Keratinocyte (primary cell): ENCODE measurements around the gene OTOF. TPM values are rescaled to one million over a fixed set of nuclear protein-coding genes. Genes with fewer than 3 reads are reported as not detected.

Experiments used
- DNase-seq: peaks from one replicate; pipeline ENCODE4 v3.0.0-alpha.2; 2011; ENCODE audit warnings: low read depth, missing footprints, low spot score
- FAIRE-seq: peaks from 2 replicates; lab custom pipeline; 2011; peaks lifted over from hg19 to GRCh38; lab: Jason Lieb, UNC
- H2AFZ ChIP-seq: 2 replicates; pipeline ENCODE4 v1.6.0; 2012; ENCODE audit warnings: low read length, control low read depth, inconsistent platforms; ENCODE audit not compliant: control insufficient read depth
- H3K27ac ChIP-seq: 2 replicates; pipeline ENCODE4 v1.5.1; 2011; ENCODE audit warnings: low read length; ENCODE audit not compliant: control insufficient read depth, insufficient read depth
- H3K27me3 ChIP-seq: 3 replicates; pipeline ENCODE4 v1.6.0; 2011; ENCODE audit warnings: low read length; ENCODE audit not compliant: control insufficient read depth, insufficient read depth; ENCODE audit errors: extremely low read depth
- H3K36me3 ChIP-seq, 2 experiments: 2 replicates in 1 of 2; 3 replicates in 1 of 2; pipeline ENCODE4 v1.5.1; 2011; ENCODE audit warnings: low read length in 2 of 2, mild to moderate bottlenecking in 1 of 2; ENCODE audit not compliant: control insufficient read depth in 2 of 2, insufficient read depth in 2 of 2; ENCODE audit errors: extremely low read depth in 1 of 2
- H3K4me1 ChIP-seq: 3 replicates; pipeline ENCODE4 v1.5.1; 2011; ENCODE audit warnings: low read length; ENCODE audit not compliant: control insufficient read depth, insufficient read depth; ENCODE audit errors: extremely low read depth
- H3K4me2 ChIP-seq: 3 replicates; pipeline ENCODE4 v1.6.0; 2011; ENCODE audit warnings: low read depth, low read length; ENCODE audit not compliant: control insufficient read depth, insufficient read depth; ENCODE audit errors: extremely low read depth
- H3K4me3 ChIP-seq, 3 experiments: fragments of 200-600 bp in 1 of 3; sonication (generic) in 1 of 3; 2 replicates in 2 of 3; 3 replicates in 1 of 3; pipeline ENCODE4 v1.5.1; 2011 to 2016; ENCODE audit warnings: low read length in 3 of 3, mild to moderate bottlenecking in 3 of 3, control low read depth in 2 of 3, inconsistent platforms in 1 of 3, low read depth in 1 of 3, mixed read lengths in 1 of 3, mixed run types in 1 of 3, moderate library complexity in 1 of 3; ENCODE audit not compliant: control insufficient read depth in 2 of 3, insufficient read depth in 2 of 3; ENCODE audit errors: extremely low read depth in 1 of 3
- H3K79me2 ChIP-seq: 2 replicates; pipeline ENCODE4 v1.6.0; 2012; ENCODE audit warnings: low read length; ENCODE audit not compliant: control insufficient read depth, insufficient read depth
- H3K9ac ChIP-seq: 3 replicates; pipeline ENCODE4 v1.6.0; 2011; ENCODE audit warnings: low read length; ENCODE audit not compliant: control insufficient read depth, insufficient read depth; ENCODE audit errors: extremely low read depth
- H3K9me1 ChIP-seq: 3 replicates; pipeline ENCODE4 v1.6.0; 2011; ENCODE audit warnings: low read length; ENCODE audit not compliant: control insufficient read depth, insufficient read depth; ENCODE audit errors: extremely low read depth
- H3K9me3 ChIP-seq: 2 replicates; pipeline ENCODE4 v1.5.1; 2012; ENCODE audit warnings: low read depth, low read length; ENCODE audit not compliant: control insufficient read depth
- H4K20me1 ChIP-seq: 3 replicates; pipeline ENCODE4 v1.6.0; 2011; ENCODE audit warnings: low read length; ENCODE audit not compliant: control insufficient read depth, insufficient read depth; ENCODE audit errors: extremely low read depth
- EZH2 ChIP-seq: IDR thresholded peaks from one replicate; pipeline ENCODE4 v1.6.1; 2012; ENCODE audit warnings: inconsistent platforms, mild to moderate bottlenecking, low read length, moderate library complexity
- dilution Hi-C: fragments of 300-500 bp; cut with MboI; formaldehyde crosslinking; loops from one replicate; pipeline ENCODE4 v1.7.0; 2020; ENCODE audit warnings: low sequenced_read_pairs; ENCODE audit not compliant: extremely low pct_ligation_motif_present
- polyA plus RNA-seq, 5 experiments: library from polyadenylated mRNA; depleted of rRNA in 3 of 5; stranded (reverse) in 3 of 5; stranded (forward) in 1 of 5; unstranded in 1 of 5; fragments of >200 nt; gene quantifications; 1 replicate in 1 of 5; 2 replicates in 3 of 5; 3 replicates in 1 of 5; pipeline versions ENCODE4 v1.2.1 to v1.2.3, GENCODE V29; 2011 to 2012; ENCODE audit warnings: missing spikeins in 2 of 5, low read depth in 1 of 5, low replicate concordance in 1 of 5
- TF ChIP-seq, protein P1 (sequence below), 3 experiments: IDR thresholded peaks in 1 of 3; conservative IDR thresholded peaks in 1 of 3; optimal IDR thresholded peaks in 1 of 3; 2 replicates in 2 of 3; 3 replicates in 1 of 3; pipeline versions ENCODE3 to v1.5.1; 2011; ENCODE audit warnings: low read length in 3 of 3, mild to moderate bottlenecking in 3 of 3, moderate library complexity in 2 of 3, control low read depth in 1 of 3, inconsistent platforms in 1 of 3; ENCODE audit not compliant: insufficient read depth in 2 of 3; ENCODE audit errors: extremely low read depth in 1 of 3

OTOF gene
- polyA plus RNA-seq, 1 donor (not counting 4 experiments of a cell fraction or from before 2014, with no cell fraction given): not detected

DNA sequence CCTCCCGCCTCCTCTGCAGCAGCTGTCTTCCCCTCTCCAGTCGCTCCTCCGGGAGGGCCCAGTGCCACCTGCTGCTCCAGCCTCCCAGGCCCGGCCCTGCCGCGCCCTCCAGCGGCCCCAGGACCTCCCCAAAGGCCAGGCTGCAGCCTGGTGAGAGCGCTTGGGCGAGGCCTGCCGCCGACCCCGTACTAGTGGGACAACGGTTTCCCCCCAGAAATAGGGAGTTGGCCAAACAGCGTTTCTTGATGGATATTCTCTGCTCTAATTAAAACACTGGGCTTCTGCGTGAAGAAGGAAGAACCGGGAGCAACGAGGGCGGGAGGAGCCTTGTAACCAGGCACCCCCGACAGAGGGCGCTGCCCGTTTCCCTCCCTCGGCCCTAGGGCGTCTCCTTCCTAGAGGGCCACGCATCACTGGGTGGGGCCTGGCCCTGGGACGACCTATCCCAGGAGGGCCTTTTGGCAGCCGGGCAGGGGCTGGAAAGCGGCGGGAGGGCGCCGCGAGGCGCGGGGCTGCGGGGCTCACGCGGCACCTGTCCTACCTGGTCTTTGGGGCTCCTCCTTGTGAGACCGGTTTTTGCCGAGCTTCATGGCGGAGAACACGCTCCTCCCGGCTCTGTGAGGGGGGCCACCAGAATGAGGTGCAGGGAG, 25.4 kb upstream of the OTOF start:
- peak; percentile 38 for DNase-seq
- dilution Hi-C loops: no loop called here
- FAIRE-seq: peak; percentile 13

DNA sequence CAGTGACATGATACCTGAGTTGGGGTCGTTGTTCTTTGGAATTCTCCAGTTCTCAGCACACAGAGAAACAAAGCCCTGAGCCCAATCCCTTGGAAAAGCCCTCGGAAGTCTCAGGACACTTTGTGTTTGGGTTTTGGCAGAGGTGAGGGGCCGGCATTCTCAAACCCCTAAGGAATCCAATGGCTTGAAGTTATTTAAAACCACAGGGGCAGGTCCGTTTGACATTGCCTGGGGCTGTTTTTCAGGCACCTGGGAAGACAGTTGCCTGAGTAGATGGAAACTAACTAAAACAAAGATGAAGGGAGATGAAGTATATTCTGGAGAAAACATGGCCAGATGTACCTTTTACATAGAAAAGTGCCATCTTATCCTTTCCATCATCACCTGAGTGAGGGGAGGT, 22.5 kb upstream of the OTOF start:
- H3K9ac ChIP-seq: no peak overlapping the region
- no peaks in the 10 kb centered on the region for H3K9me3 ChIP-seq
- H3K9me1 ChIP-seq: no peaks in the 10 kb centered on the region
- no peaks in the 10 kb centered on the region for H3K36me3 ChIP-seq
- H2AFZ ChIP-seq: no peak overlapping the region
- H3K4me2 ChIP-seq: no peak overlapping the region
- dilution Hi-C loops: no loop called here
- no peak overlapping the region for H3K4me3 ChIP-seq
- FAIRE-seq: no peak
- peaks cover 24% of the 10 kb centered on the region for H3K27me3 ChIP-seq
- no peaks in the 10 kb centered on the region for H4K20me1 ChIP-seq
- H3K27ac ChIP-seq: no peak overlapping the region
- no peaks in the 10 kb centered on the region for H3K4me1 ChIP-seq
- no peak for DNase-seq
- H3K79me2 ChIP-seq: no peaks in the 10 kb centered on the region
- no peak for TF ChIP-seq EZH2
- TF ChIP-seq, protein P1, sequence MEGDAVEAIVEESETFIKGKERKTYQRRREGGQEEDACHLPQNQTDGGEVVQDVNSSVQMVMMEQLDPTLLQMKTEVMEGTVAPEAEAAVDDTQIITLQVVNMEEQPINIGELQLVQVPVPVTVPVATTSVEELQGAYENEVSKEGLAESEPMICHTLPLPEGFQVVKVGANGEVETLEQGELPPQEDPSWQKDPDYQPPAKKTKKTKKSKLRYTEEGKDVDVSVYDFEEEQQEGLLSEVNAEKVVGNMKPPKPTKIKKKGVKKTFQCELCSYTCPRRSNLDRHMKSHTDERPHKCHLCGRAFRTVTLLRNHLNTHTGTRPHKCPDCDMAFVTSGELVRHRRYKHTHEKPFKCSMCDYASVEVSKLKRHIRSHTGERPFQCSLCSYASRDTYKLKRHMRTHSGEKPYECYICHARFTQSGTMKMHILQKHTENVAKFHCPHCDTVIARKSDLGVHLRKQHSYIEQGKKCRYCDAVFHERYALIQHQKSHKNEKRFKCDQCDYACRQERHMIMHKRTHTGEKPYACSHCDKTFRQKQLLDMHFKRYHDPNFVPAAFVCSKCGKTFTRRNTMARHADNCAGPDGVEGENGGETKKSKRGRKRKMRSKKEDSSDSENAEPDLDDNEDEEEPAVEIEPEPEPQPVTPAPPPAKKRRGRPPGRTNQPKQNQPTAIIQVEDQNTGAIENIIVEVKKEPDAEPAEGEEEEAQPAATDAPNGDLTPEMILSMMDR (optimal IDR thresholded peaks at IDR 0.05 in 1 of 3, IDR thresholded peaks at IDR 0.05 in 1 of 3, conservative IDR thresholded peaks at IDR 0.05 in 1 of 3; ENCODE audit: extremely low read depth in 1 of 3, insufficient read depth in 2 of 3, low read length in 3 of 3): no peak

More for the DNA sequence above, 25.4 kb upstream of the OTOF start:
- TF ChIP-seq, protein P1 (optimal IDR thresholded peaks at IDR 0.05 in 1 of 3, IDR thresholded peaks at IDR 0.05 in 1 of 3, conservative IDR thresholded peaks at IDR 0.05 in 1 of 3; ENCODE audit: extremely low read depth in 1 of 3, insufficient read depth in 2 of 3, low read length in 3 of 3): peak; percentile 85 to 95 (median 91)
- TF ChIP-seq EZH2: no peak
- Histone ChIP-seq H3K9ac (no peak overlapping the region), H3K9me1 (no peaks in the 10 kb centered on the region), H2AFZ (peak overlapping the region; percentile 14), H3K9me3 (no peaks in the 10 kb centered on the region), H3K4me1 (no peaks in the 10 kb centered on the region), H3K36me3 (no peaks in the 10 kb centered on the region), H3K27ac (no peak overlapping the region), H3K27me3 (peaks cover 15% of the 10 kb centered on the region), H3K79me2 (no peaks in the 10 kb centered on the region), H3K4me3 (peak overlapping the region; percentile 29 to 46 (median 29)), H4K20me1 (no peaks in the 10 kb centered on the region), H3K4me2 (peak overlapping the region; percentile 65)
